ENCODE data around the gene SUGCT.
A peak's percentile ranks its signal among the peaks of the same experiment; 100 is the strongest.

The SUGCT gene

DNA sequence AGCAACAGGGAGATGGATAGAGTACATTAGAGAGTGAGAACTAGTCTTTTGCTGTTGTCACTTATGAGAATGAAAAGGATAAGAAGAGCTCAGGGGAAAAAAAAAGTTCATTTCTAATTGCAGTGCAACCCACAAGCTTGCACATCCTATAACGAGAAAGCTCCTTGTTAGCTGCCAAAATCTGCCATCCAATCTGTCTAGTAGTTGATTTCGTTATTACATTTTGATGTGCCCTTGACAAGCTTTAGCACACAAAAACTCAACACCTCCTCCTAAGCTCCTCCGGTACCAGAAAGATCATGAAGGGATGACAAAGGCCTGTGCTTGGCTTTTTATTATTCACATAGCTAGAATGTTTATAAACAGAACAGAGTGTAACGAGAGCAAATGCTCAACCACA is 519.4 kb downstream of the SUGCT start:
- Mint-ChIP-seq H3K27me3 (ENCODE audit: low read depth, poor library complexity) (no peaks in the 10 kb centered on the region), H3K9me3 (no peaks in the 10 kb centered on the region), H3K36me3 (ENCODE audit: low read depth) (peaks cover 10% of the 10 kb centered on the region), H3K4me1 (peaks cover 15% of the 10 kb centered on the region), H3K4me3 (no peak overlapping the region), H3K27ac (no peak overlapping the region)
- DNase-seq = no peak
- TF ChIP-seq CTCF (IDR thresholded peaks at IDR 0.05) = no peak

DNA sequence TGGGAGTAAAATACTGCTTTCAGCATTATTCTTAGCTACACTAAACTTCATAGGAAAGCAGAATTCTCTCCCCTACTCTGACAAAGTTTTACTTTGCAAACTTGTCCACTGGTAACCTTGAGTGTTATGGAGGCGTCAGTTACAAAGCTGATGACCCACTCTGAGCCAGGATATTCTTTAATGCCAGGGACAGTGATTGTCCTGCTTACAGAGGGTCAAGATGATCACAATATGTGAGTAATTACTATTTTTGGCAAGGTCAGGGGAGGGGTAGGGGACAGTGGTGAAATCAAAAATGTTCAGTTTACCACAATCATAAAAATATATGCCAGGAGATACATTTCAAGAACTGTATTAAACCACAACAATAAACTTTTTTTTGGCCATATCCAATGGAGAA is 520.6 kb downstream of the SUGCT start:
- Mint-ChIP-seq H3K4me1 (peaks cover 24% of the 10 kb centered on the region), H3K4me3 (no peak overlapping the region), H3K9me3 (no peaks in the 10 kb centered on the region), H3K27ac (no peak overlapping the region), H3K36me3 (ENCODE audit: low read depth) (peaks cover 10% of the 10 kb centered on the region), H3K27me3 (ENCODE audit: low read depth, poor library complexity) (no peaks in the 10 kb centered on the region)
- DNase-seq = no peak
- TF ChIP-seq CTCF (IDR thresholded peaks at IDR 0.05) = no peak

- no peaks in the 10 kb centered on the region for H3K27me3 Mint-ChIP-seq (ENCODE audit: low read depth, poor library complexity)
- H3K36me3 Mint-ChIP-seq (ENCODE audit: low read depth) = peaks cover 10% of the 10 kb centered on the region
- H3K4me3 Mint-ChIP-seq = no peak overlapping the region
- no peak for DNase-seq
- H3K9me3 Mint-ChIP-seq = no peaks in the 10 kb centered on the region
- peak overlapping the region; percentile 13 for H3K27ac Mint-ChIP-seq
- no peak for TF ChIP-seq CTCF (IDR thresholded peaks at IDR 0.05)
- peaks cover 33% of the 10 kb centered on the region for H3K4me1 Mint-ChIP-seq
Measured at GRCh38 chr7:40656349-40656748, 521.5 kb downstream of the SUGCT start.

GRCh38 chr7:40658729-40659128 is 523.9 kb downstream of the SUGCT start:
- no peak overlapping the region for H3K27ac Mint-ChIP-seq
- no peaks in the 10 kb centered on the region for H3K9me3 Mint-ChIP-seq
- peaks cover 5% of the 10 kb centered on the region for H3K36me3 Mint-ChIP-seq (ENCODE audit: low read depth)
- TF ChIP-seq CTCF (IDR thresholded peaks at IDR 0.05) = no peak
- no peak overlapping the region for H3K4me3 Mint-ChIP-seq
- no peaks in the 10 kb centered on the region for H3K27me3 Mint-ChIP-seq (ENCODE audit: low read depth, poor library complexity)
- DNase-seq = no peak
- peaks cover 47% of the 10 kb centered on the region for H3K4me1 Mint-ChIP-seq

- no peaks in the 10 kb centered on the region for H3K9me3 Mint-ChIP-seq
- H3K27me3 Mint-ChIP-seq (ENCODE audit: low read depth, poor library complexity) = no peaks in the 10 kb centered on the region
- no peak for TF ChIP-seq CTCF (IDR thresholded peaks at IDR 0.05)
- peaks cover 47% of the 10 kb centered on the region for H3K4me1 Mint-ChIP-seq
- H3K4me3 Mint-ChIP-seq = no peak overlapping the region
- H3K27ac Mint-ChIP-seq = no peak overlapping the region
- no peak for DNase-seq
- peaks cover 5% of the 10 kb centered on the region for H3K36me3 Mint-ChIP-seq (ENCODE audit: low read depth)
Measured at GRCh38 chr7:40659231-40659630, 524.4 kb downstream of the SUGCT start.

DNA sequence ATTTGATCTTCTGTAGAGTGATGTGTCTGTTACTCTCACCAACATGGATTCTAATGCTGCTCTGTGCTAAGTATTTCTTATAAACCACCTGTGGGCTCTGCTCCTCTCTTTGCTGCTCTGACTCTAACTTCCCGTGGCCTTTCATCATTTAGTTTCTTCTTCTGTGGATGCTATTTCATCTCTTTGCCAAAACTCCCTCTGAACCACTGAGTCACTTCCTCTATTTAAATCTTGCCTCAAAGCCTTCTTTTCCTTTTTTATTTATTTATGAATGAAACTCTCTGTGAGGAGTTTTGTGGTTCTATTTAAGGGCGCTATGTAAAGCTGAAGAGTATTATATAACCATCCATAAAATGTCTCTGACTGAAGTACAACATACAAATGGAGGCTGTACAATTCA is 538.5 kb downstream of the SUGCT start:
- Mint-ChIP-seq H3K4me1 (peaks cover 4% of the 10 kb centered on the region), H3K27ac (no peak overlapping the region), H3K4me3 (no peak overlapping the region), H3K36me3 (ENCODE audit: low read depth) (no peaks in the 10 kb centered on the region), H3K27me3 (ENCODE audit: low read depth, poor library complexity) (peaks cover 3% of the 10 kb centered on the region), H3K9me3 (no peaks in the 10 kb centered on the region)
- DNase-seq = no peak
- no peak for TF ChIP-seq CTCF (IDR thresholded peaks at IDR 0.05)
